NCI-H146 (cell line): ENCODE results near the gene ALDH1A3.

Experiments used
- DNase-seq: peaks from one replicate; lab custom pipeline; 2025; lab: John Stamatoyannopoulos, UW

The ALDH1A3 gene

GRCh38 chr15:100901702-100902435, 22.2 kb downstream of the ALDH1A3 start:
- DNase-seq, result no peak

- DNase-seq, result no peak
Observed at GRCh38 chr15:100902436-100903167, 23.0 kb downstream of the ALDH1A3 start.

- no peak for DNase-seq
Observed at GRCh38 chr15:100903168-100903554, 23.5 kb downstream of the ALDH1A3 start.

- no peak for DNase-seq
Observed at GRCh38 chr15:100905850-100906249, 26.2 kb downstream of the ALDH1A3 start.

GRCh38 chr15:100908466-100908865, 28.8 kb downstream of the ALDH1A3 start:
- DNase-seq, result no peak

- DNase-seq, result no peak
Observed at GRCh38 chr15:100909565-100909964, 29.9 kb downstream of the ALDH1A3 start.

GRCh38 chr15:100909989-100910955, 30.6 kb downstream of the ALDH1A3 start:
- no peak for DNase-seq

GRCh38 chr15:100911086-100911485, 31.5 kb downstream of the ALDH1A3 start:
- DNase-seq, result no peak

- no peak for DNase-seq
Observed at GRCh38 chr15:100913961-100914360, 34.3 kb downstream of the ALDH1A3 start.

- no peak for DNase-seq
Observed at GRCh38 chr15:100914876-100915275, 35.2 kb downstream of the ALDH1A3 start.

GRCh38 chr15:100918034-100918689, 38.5 kb downstream of the ALDH1A3 start:
- DNase-seq, result peak; percentile 45

- DNase-seq, result no peak
Observed at GRCh38 chr15:100918690-100919480, 39.3 kb downstream of the ALDH1A3 start, which contains the start of gene LRRK1. Gene LRRK1, plus strand, starts transcription at chr15:100919357. Its CDS starts 5,276 bp downstream, at chr15:100924633.

- no peak for DNase-seq
Observed at GRCh38 chr15:100919481-100920405, 40.1 kb downstream of the ALDH1A3 start.

- DNase-seq, result no peak
Observed at GRCh38 chr15:100920516-100921135, 41.0 kb downstream of the ALDH1A3 start.

- no peak for DNase-seq
Observed at GRCh38 chr15:100922192-100923040, 42.8 kb downstream of the ALDH1A3 start.

GRCh38 chr15:100923076-100923475, 43.4 kb downstream of the ALDH1A3 start:
- no peak for DNase-seq

GRCh38 chr15:100923902-100924301, 44.3 kb downstream of the ALDH1A3 start:
- no peak for DNase-seq

GRCh38 chr15:100924436-100924835, 44.8 kb downstream of the ALDH1A3 start:
- DNase-seq, result no peak
